ENCODE results near the gene STXBP4.
A peak's percentile ranks its signal among the peaks of the same experiment; 100 is the strongest.

STXBP4 gene, protein sequence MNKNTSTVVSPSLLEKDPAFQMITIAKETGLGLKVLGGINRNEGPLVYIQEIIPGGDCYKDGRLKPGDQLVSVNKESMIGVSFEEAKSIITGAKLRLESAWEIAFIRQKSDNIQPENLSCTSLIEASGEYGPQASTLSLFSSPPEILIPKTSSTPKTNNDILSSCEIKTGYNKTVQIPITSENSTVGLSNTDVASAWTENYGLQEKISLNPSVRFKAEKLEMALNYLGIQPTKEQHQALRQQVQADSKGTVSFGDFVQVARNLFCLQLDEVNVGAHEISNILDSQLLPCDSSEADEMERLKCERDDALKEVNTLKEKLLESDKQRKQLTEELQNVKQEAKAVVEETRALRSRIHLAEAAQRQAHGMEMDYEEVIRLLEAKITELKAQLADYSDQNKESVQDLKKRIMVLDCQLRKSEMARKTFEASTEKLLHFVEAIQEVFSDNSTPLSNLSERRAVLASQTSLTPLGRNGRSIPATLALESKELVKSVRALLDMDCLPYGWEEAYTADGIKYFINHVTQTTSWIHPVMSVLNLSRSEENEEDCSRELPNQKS

GRCh38 chr17:54968262-54968987 is at the start of gene STXBP4, which contains the start of gene COX11:
Gene STXBP4 (plus strand): TSS chr17:54968765. CDS start chr17:54986220, 17,455 bp downstream.
Gene COX11 (minus strand): TSS chr17:54968654. CDS start chr17:54968646, 8 bp downstream.
- DNase-seq: peak; percentile 92 to 93

GRCh38 chr17:54919425-54919824 is 49.1 kb upstream of the STXBP4 start:
- no peak for DNase-seq

GRCh38 chr17:54920819-54921218 is 47.7 kb upstream of the STXBP4 start:
- no peak for DNase-seq

DNA sequence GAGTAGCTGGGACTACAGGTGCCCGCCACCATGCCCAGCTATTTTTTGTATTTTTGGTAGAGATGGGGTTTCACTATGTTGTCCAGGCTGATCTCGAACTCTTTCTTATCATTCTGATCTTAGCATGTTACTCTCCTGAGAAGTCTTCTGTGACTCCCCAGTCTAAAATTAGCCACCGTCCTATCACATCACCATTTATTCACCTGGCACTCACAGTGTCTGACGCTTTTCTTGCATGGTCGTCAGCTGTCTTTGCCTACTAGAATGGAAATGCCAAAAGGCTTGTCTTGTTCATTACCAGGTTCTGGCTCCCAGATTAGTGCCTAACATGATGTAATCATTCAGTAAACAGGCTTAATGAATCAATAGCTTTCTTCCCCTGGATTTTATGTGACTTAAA is 44.2 kb upstream of the STXBP4 start:
- DNase-seq: no peak

- DNase-seq: no peak
Measured at GRCh38 chr17:54927525-54927924, 41.0 kb upstream of the STXBP4 start.

DNA sequence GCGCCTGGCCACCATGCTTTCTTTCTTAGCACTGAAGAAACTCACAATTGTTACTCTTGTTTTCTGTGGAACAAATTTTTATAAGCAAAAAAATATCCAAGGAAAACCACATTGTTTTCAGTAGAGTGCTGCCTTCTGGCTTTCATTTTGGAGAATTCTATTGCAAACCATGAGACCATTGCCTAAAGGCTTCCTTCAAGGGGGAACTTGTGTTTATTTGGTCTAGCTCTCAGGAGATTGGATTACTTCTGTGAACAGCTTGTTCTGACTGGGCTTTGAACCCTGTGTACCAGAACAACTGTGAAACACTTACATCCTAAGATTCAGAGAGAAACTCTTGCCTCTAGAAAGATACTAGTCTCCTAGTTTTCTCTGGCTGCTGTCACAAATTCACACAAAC is 35.9 kb upstream of the STXBP4 start:
- no peak for DNase-seq

GRCh38 chr17:54933921-54934320 is 34.6 kb upstream of the STXBP4 start:
- no peak for DNase-seq

GRCh38 chr17:54935471-54935870 is 33.1 kb upstream of the STXBP4 start:
- DNase-seq: no peak

GRCh38 chr17:54937018-54937417 is 31.5 kb upstream of the STXBP4 start:
- DNase-seq: no peak

- no peak for DNase-seq
Measured at GRCh38 chr17:54937426-54937825, 31.1 kb upstream of the STXBP4 start.

GRCh38 chr17:54941285-54941684 is 27.3 kb upstream of the STXBP4 start:
- no peak for DNase-seq

DNA sequence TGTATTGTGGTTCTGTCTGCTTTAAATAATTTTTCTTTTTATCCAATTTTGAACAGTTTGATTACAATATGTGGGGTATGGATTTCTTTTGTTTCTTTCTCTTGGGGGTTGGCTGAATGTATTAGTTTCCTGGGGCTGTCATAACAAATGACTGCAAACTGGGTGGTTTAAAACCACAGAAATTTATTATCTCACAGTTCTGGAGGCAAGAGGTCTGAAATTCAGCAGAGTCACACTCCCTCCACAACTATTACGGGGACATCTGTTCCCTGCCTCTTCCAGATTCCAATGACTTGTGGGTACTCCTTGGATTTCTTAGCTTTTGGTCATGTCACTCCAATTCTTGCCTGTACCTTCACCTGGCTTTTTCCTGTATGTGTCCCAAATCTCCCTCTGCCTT is 23.8 kb upstream of the STXBP4 start:
- DNase-seq: no peak

GRCh38 chr17:54945231-54945630 is 23.3 kb upstream of the STXBP4 start:
- DNase-seq: no peak

GRCh38 chr17:54945671-54946070 is 22.9 kb upstream of the STXBP4 start:
- no peak for DNase-seq

- no peak for DNase-seq
Measured at GRCh38 chr17:54947396-54947795, 21.2 kb upstream of the STXBP4 start.

DNA sequence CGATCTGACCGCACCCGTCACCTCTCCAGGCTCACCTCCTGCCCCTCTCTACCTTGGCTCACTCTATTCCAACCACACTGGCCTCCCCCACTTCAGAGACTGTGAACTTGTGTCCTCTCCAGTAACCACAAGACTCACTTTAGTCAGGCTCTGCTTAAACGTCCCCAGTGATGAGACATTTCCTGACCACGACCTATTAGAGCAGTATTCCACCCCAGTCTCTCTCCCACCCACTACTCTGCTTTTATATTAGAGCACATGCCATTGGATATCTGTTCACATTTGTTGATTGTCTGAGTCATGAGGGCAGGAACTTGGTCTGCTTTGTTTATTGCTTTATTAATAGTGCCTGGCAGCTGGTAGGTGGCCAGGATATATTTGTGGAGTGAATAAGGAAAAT is 20.2 kb upstream of the STXBP4 start:
- DNase-seq: no peak

- DNase-seq: no peak
Measured at GRCh38 chr17:54950116-54950515, 18.4 kb upstream of the STXBP4 start.

- no peak for DNase-seq
Measured at GRCh38 chr17:54951286-54951685, 17.3 kb upstream of the STXBP4 start.

DNA sequence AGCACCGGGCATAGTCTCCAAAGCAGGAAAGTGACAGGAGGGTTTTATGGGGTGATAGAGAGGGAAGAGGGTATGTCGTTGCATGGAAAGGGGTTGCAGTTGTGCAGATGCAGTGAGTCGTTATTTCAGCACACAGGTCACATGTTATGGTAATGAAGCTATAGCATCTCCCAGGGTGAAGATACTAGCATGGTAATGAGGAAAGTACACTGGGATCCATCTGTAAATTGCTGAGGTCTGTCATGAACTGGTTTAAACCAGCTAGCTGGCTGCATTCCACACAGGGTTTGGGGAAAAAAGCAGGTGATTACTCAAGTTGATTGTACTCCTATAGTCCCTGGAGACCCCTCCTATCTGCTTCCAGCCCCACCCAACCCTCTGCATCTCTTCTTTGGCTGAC is 11.8 kb upstream of the STXBP4 start:
- DNase-seq: no peak

- peak in 1 of 2 donors; percentile 16 for DNase-seq
Measured at GRCh38 chr17:54967621-54968261, 824 bp upstream of the STXBP4 start.

- DNase-seq: peak in 1 of 2 donors; percentile 35
Measured at GRCh38 chr17:54968988-54969332, 395 bp downstream of the STXBP4 start.

GRCh38 chr17:54969658-54970572 is 1.4 kb downstream of the STXBP4 start:
- DNase-seq: no peak
